GM23248 (cell line): ENCODE data around the gene SHROOM1. TPM values are rescaled to one million over a fixed set of nuclear protein-coding genes. Genes with fewer than 3 reads are reported as not detected.
A peak's percentile ranks its signal among the peaks of the same experiment; 100 is the strongest.

ENCODE experiments used
- DNase-seq: peaks from one replicate; pipeline ENCODE4 v3.0.0-alpha.2; 2015
- H2AFZ ChIP-seq: fragments of 200-600 bp; sonication (generic); 2 replicates; pipeline ENCODE4 v1.6.1; 2016; ENCODE audit warnings: antibody characterized with exemption
- H3F3A ChIP-seq: fragments of 200-600 bp; sonication (generic); 2 replicates; pipeline ENCODE4 v1.6.1; 2016; ENCODE audit warnings: mild to moderate bottlenecking, antibody characterized with exemption, mixed run types; ENCODE audit not compliant: insufficient read depth
- H3K27ac ChIP-seq: fragments of 200-600 bp; sonication (generic); 2 replicates; pipeline ENCODE4 v1.5.1; 2016; ENCODE audit warnings: mild to moderate bottlenecking
- H3K27me3 ChIP-seq: fragments of 200-600 bp; sonication (generic); replicated peaks from 2 replicates; pipeline ENCODE4 v1.6.1; 2016; ENCODE audit warnings: mild to moderate bottlenecking; ENCODE audit not compliant: insufficient read depth
- H3K36me3 ChIP-seq: fragments of 200-600 bp; sonication (generic); 2 replicates; pipeline ENCODE4 v1.6.1; 2016; ENCODE audit warnings: low read depth, mild to moderate bottlenecking
- H3K4me1 ChIP-seq: fragments of 200-600 bp; sonication (generic); 2 replicates; pipeline ENCODE4 v1.6.1; 2016; ENCODE audit warnings: mild to moderate bottlenecking; ENCODE audit not compliant: insufficient read depth
- H3K4me2 ChIP-seq: fragments of 200-600 bp; sonication (generic); one replicate; pipeline ENCODE4 v1.6.1; 2016; ENCODE audit warnings: mild to moderate bottlenecking; ENCODE audit not compliant: unreplicated experiment
- H3K4me3 ChIP-seq: fragments of 200-600 bp; sonication (generic); 2 replicates; pipeline ENCODE4 v1.5.1; 2016; ENCODE audit warnings: mild to moderate bottlenecking
- H3K79me2 ChIP-seq: fragments of 200-600 bp; sonication (generic); 2 replicates; pipeline ENCODE4 v1.6.1; 2016; ENCODE audit warnings: mild to moderate bottlenecking; ENCODE audit not compliant: insufficient read depth
- H3K9ac ChIP-seq: fragments of 200-600 bp; sonication (generic); 2 replicates; pipeline ENCODE4 v1.6.1; 2016; ENCODE audit warnings: mild to moderate bottlenecking
- H3K9me2 ChIP-seq: fragments of 200-600 bp; sonication (generic); 2 replicates; pipeline ENCODE4 v1.6.1; 2016; ENCODE audit warnings: mixed run types, mild to moderate bottlenecking, moderate library complexity; ENCODE audit not compliant: insufficient read depth
- H3K9me3 ChIP-seq: fragments of 200-600 bp; sonication (generic); one replicate; pipeline ENCODE4 v1.6.1; 2017; ENCODE audit warnings: low read depth
- H4K20me1 ChIP-seq: fragments of 200-600 bp; sonication (generic); 2 replicates; pipeline ENCODE4 v1.6.0; 2016; ENCODE audit not compliant: insufficient read depth
- EZH2 ChIP-seq: fragments of 200-600 bp; sonication (generic); IDR thresholded peaks from 2 replicates; pipeline ENCODE4 v1.6.1; 2018; ENCODE audit warnings: antibody characterized with exemption, mild to moderate bottlenecking; ENCODE audit not compliant: insufficient read depth, poor library complexity, severe bottlenecking
- EZH2phosphoT487 ChIP-seq: fragments of 200-600 bp; sonication (generic); IDR thresholded peaks from 2 replicates; pipeline ENCODE4 v1.6.1; 2018; ENCODE audit warnings: antibody characterized with exemption, moderate library complexity, mild to moderate bottlenecking, low read depth; ENCODE audit not compliant: insufficient read depth
- WGBS, 2 experiments: methylation state at CpG; one replicate each; pipeline ENCODE4 v1.1.6; 2015 to 2017; ENCODE audit warnings: low lambda C conversion rate in 2 of 2, low coverage in 1 of 2; ENCODE audit errors: missing lambda C conversion rate in 2 of 2; 5-methylcytosine and 5-hydroxymethylcytosine counted together
- in situ Hi-C: fragments of 300-500 bp; cut with MboI; formaldehyde crosslinking; loops from 2 replicates; pipeline ENCODE4 v1.15.0; 2020
- polyA plus RNA-seq: library from polyadenylated mRNA; unstranded; fragments of >200 nt; fragmentation: Nextera tagmentation; extraction: Ambion mirVana; gene quantifications from 2 replicates; pipeline ENCODE4 v1.2.1, GENCODE V29; 2016
- total RNA-seq: library from RNA; depleted of rRNA; stranded (reverse); fragments of >200 nt; shearing (Covaris generic); gene quantifications from 2 replicates; pipeline ENCODE4 v1.2.3, GENCODE V29; 2014

The SHROOM1 gene
- total and polyA plus RNA-seq, 2 experiments from 2014 or later = 3.8 to 9.9 TPM

DNA sequence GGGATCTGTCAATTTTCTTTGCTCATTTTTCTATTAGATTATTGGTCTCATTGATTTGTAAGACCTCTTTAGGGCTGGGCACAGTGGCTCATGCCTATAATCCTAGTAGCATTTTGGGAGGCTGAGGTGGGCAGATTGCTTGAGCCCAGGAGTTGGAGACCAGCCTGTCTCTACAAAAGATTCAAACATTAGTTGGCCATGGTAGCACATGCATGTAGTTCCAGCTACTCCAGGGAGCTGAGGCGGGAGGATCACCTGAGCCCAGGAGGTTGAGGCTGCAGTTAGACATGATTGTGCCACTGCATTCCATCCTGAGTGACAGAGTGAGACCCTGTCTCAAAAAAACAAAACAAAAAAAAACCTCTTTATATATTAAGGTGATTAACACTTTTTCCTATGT is 6.4 kb upstream of the SHROOM1 start:
- no peak for TF ChIP-seq EZH2phosphoT487
- TF ChIP-seq EZH2 = no peak
- Histone ChIP-seq H3K27ac (no peak overlapping the region), H3K9me3 (no peaks in the 10 kb centered on the region), H2AFZ (no peak overlapping the region), H3K36me3 (no peaks in the 10 kb centered on the region), H3K9me2 (no peaks in the 10 kb centered on the region), H3K9ac (no peak overlapping the region), H3K4me1 (peaks cover 14% of the 10 kb centered on the region), H3F3A (peaks cover 13% of the 10 kb centered on the region; the same call in 1 of the 2 replicates), H4K20me1 (no peaks in the 10 kb centered on the region), H3K4me3 (no peak overlapping the region), H3K79me2 (no peaks in the 10 kb centered on the region), H3K27me3 (no peaks in the 10 kb centered on the region), H3K4me2 (no peak overlapping the region)
- no peak for DNase-seq
- WGBS, 2 experiments = 100% methylated on average over 1 of the region's 1 CpG
- in situ Hi-C loops = no loop called here

DNA sequence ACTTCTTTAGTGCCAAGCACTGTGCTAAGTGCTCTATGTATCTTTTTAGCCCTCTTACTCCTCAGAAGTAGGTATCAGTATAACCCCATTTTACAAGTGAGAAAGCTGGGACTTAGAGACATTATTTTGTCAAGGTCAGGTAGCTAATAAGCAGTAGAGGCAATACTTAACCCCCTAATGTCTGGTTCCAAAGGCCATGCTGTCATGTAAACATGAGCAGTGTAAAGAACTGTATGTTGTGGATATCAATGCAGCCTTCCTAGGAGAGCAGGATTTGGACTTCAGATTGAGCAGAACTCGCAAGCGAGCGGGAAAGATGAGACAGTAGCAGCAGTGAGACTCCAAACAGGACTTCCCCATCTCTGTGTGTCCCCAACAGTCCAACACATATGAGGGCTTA is 3.6 kb upstream of the SHROOM1 start:
- no peak for DNase-seq
- Histone ChIP-seq H3K4me3 (no peak overlapping the region), H3K27ac (no peak overlapping the region), H2AFZ (no peak overlapping the region), H3K36me3 (no peaks in the 10 kb centered on the region), H3K4me1 (peaks cover 4% of the 10 kb centered on the region; the same call in 1 of the 2 replicates), H3K9me2 (no peaks in the 10 kb centered on the region), H4K20me1 (no peaks in the 10 kb centered on the region), H3K27me3 (no peaks in the 10 kb centered on the region), H3K9ac (no peak overlapping the region), H3K9me3 (no peaks in the 10 kb centered on the region), H3K79me2 (peaks cover 7% of the 10 kb centered on the region; the same call in 1 of the 2 replicates), H3F3A (no peaks in the 10 kb centered on the region), H3K4me2 (no peak overlapping the region)
- in situ Hi-C loops = no loop called here
- 97 to 100% methylated on average over 3 of the region's 3 CpGs for WGBS, 2 experiments
- TF ChIP-seq EZH2phosphoT487 (no peak), EZH2 (no peak)

DNA sequence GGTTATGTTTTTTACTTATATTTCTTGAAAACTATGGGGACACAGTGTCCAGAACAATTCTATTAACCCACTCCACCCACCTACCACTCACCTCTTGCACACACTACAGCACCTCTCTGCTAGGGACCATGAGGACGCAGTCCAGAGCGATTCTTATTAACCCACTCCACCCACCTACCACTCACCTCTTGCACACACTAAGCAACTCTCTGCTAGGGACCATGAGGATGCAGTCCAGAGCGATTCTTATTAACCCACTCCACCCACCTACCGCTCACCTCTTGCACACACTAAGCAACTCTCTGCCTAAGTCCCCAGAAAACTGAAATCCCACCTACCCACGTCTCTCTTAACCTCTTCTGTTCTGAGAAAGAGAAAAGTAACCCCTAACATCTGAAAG is 2.2 kb upstream of the SHROOM1 start:
- WGBS, 2 experiments = 91 to 96% methylated on average over 5 of the region's 5 CpGs
- H3K9me2 ChIP-seq = no peaks in the 10 kb centered on the region
- no peaks in the 10 kb centered on the region for H3K36me3 ChIP-seq
- in situ Hi-C loops = no loop called here
- H3K4me1 ChIP-seq = peaks cover 4% of the 10 kb centered on the region; the same call in 1 of the 2 replicates
- H3K4me3 ChIP-seq = no peak overlapping the region
- no peaks in the 10 kb centered on the region for H3K9me3 ChIP-seq
- no peak overlapping the region for H3K27ac ChIP-seq
- no peak for DNase-seq
- no peak overlapping the region for H3K4me2 ChIP-seq
- H3K27me3 ChIP-seq = no peaks in the 10 kb centered on the region
- no peaks in the 10 kb centered on the region for H4K20me1 ChIP-seq
- peaks cover 11% of the 10 kb centered on the region; the same call in 1 of the 2 replicates for H3K79me2 ChIP-seq
- no peak for TF ChIP-seq EZH2
- TF ChIP-seq EZH2phosphoT487 = no peak
- H3K9ac ChIP-seq = no peak overlapping the region
- no peaks in the 10 kb centered on the region for H3F3A ChIP-seq
- H2AFZ ChIP-seq = no peak overlapping the region

DNA sequence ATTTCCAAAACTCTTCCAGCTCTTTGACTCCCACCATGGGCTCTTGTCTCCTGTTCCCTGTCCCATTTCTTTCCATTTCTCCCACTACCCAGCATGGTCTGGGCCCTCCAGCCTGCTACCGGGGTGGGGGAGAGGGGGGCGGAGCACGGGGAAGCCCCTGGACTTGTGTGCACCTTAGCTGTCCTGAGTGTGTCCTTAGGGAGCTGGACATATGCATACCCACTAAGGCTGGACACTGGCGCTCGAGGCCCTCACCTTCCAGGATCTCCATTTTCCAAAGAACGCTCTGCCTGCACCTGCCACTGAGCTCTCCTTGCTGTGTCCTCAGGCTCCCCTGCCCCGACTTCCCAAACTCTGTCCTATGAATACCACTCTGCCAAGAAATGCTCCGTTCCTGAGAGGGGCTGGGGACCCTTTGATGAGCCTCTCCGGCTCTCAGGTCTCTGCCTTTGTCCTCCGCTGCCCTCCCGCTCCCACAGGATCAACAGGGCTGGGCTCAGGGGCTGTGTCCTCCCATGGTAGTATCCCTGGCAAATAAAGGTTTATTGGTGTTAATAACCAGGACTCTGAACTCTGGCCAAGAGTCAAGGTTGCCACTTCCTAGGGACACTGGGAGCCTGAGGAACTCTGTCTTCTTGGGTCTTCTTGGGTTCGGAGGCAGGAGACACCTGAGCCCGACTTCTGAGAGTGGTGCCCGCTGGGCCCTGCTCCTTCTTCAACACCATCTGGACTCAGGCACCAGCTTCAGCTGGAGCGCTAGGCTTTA is 831 bp upstream of the SHROOM1 start:
- H2AFZ ChIP-seq = peak overlapping the region; percentile 87
- H3K4me1 ChIP-seq = peaks cover 4% of the 10 kb centered on the region; the same call in 1 of the 2 replicates
- DNase-seq = no peak
- H4K20me1 ChIP-seq = no peaks in the 10 kb centered on the region
- no peaks in the 10 kb centered on the region for H3K27me3 ChIP-seq
- no peaks in the 10 kb centered on the region for H3F3A ChIP-seq
- in situ Hi-C loops = no loop called here
- H3K79me2 ChIP-seq = peaks cover 11% of the 10 kb centered on the region; the same call in 1 of the 2 replicates
- H3K9me2 ChIP-seq = no peaks in the 10 kb centered on the region
- 83 to 84% methylated on average over 15 of the region's 15 CpGs for WGBS, 2 experiments
- peak overlapping the region; percentile 76; the same call in 1 of the 2 replicates for H3K4me3 ChIP-seq
- peak overlapping the region; percentile 86 for H3K4me2 ChIP-seq
- H3K9ac ChIP-seq = peak overlapping the region; percentile 82
- H3K36me3 ChIP-seq = no peaks in the 10 kb centered on the region
- no peak overlapping the region for H3K27ac ChIP-seq
- no peaks in the 10 kb centered on the region for H3K9me3 ChIP-seq
- no peak for TF ChIP-seq EZH2phosphoT487
- TF ChIP-seq EZH2 = no peak
